ENCODE results near the gene TRIM40. TPM values are rescaled to one million over a fixed set of nuclear protein-coding genes. Genes with fewer than 3 reads are reported as not detected.

TRIM40 gene
- total and polyA plus RNA-seq, 2 of the 13 experiments (the other 11 are each of a cell fraction or from before 2014, with no cell fraction given) = 0.58 TPM; not detected in 1

- TF ChIP-seq NFYC (CRISPR knock-in tag; IDR thresholded peaks at IDR 0.05) (peak; percentile 7; the same call in 1 of the 2 replicates), NFKBIZ (CRISPR knock-in tag; IDR thresholded peaks at IDR 0.05) (no peak; the same call in 1 of the 2 replicates), THAP8 (CRISPR knock-in tag; IDR thresholded peaks at IDR 0.05; ENCODE audit: borderline replicate concordance) (no peak; the same call in 1 of the 2 replicates), EED (CRISPR knock-in tag; IDR thresholded peaks at IDR 0.05) (peak; percentile 79), KMT2A (CRISPR knock-in tag; IDR thresholded peaks at IDR 0.05) (no peak), ZIK1 (CRISPR knock-in tag; IDR thresholded peaks at IDR 0.05; ENCODE audit: borderline replicate concordance, low read depth) (peak; percentile 58; the same call in 1 of the 2 replicates), FOXA1 (IDR thresholded peaks at IDR 0.05) (no peak), FOXA1 (CRISPR knock-in tag; IDR thresholded peaks at IDR 0.05) (no peak; the same call in 1 of the 2 replicates), ZNF12 (CRISPR knock-in tag; IDR thresholded peaks at IDR 0.05) (peak; percentile 37; the same call in 1 of the 2 replicates), ZSCAN22 (CRISPR knock-in tag; IDR thresholded peaks at IDR 0.05) (peak; percentile 46; the same call in 1 of the 2 replicates), BHLHE40 (IDR thresholded peaks at IDR 0.05; ENCODE audit: low read length) (no peak; the same call in 1 of the 2 replicates), ZNF790 (CRISPR knock-in tag; IDR thresholded peaks at IDR 0.05; ENCODE audit: borderline replicate concordance) (no peak; the same call in 1 of the 2 replicates), TP53 (CRISPR knock-in tag; conservative IDR thresholded peaks at IDR 0.05) (peak; percentile 29), ZNF569 (CRISPR knock-in tag; IDR thresholded peaks at IDR 0.05; ENCODE audit: borderline replicate concordance) (no peak), DZIP1 (CRISPR knock-in tag; IDR thresholded peaks at IDR 0.05) (peak; percentile 98), SMARCE1 (IDR thresholded peaks at IDR 0.05; ENCODE audit: borderline replicate concordance) (no peak), ZNF431 (CRISPR knock-in tag; IDR thresholded peaks at IDR 0.05; ENCODE audit: borderline replicate concordance, low read depth) (no peak), CENPX (CRISPR knock-in tag; IDR thresholded peaks at IDR 0.05) (no peak), PRDM15 (CRISPR knock-in tag; IDR thresholded peaks at IDR 0.05) (no peak), GZF1 (CRISPR knock-in tag; IDR thresholded peaks at IDR 0.05) (peak; percentile 80), ZNF773 (CRISPR knock-in tag; IDR thresholded peaks at IDR 0.05; ENCODE audit: borderline replicate concordance) (no peak; the same call in 1 of the 2 replicates), ZNF780A (CRISPR knock-in tag; IDR thresholded peaks at IDR 0.05) (peak; percentile 71; the same call in 1 of the 2 replicates), ZNF839 (CRISPR knock-in tag; IDR thresholded peaks at IDR 0.05; ENCODE audit: borderline replicate concordance) (0 out of 2 replicates have a peak, but pooled peaks have one; percentile 36), GATAD1 (CRISPR knock-in tag; IDR thresholded peaks at IDR 0.05) (peak; percentile 70)
Observed at GRCh38 chr6:30163090-30163917, 27.4 kb downstream of the TRIM40 start, which contains the start of gene TRIM15 (continued).

Measured in HepG2 (cell line).